Measurements from ENCODE around the gene ZNF526. TPM values are rescaled to one million over a fixed set of nuclear protein-coding genes. Genes with fewer than 3 reads are reported as not detected.

Gene ZNF526
- total and polyA plus RNA-seq, 2 donors from 2014 or later, result 2.6 to 11.6 TPM

DNA sequence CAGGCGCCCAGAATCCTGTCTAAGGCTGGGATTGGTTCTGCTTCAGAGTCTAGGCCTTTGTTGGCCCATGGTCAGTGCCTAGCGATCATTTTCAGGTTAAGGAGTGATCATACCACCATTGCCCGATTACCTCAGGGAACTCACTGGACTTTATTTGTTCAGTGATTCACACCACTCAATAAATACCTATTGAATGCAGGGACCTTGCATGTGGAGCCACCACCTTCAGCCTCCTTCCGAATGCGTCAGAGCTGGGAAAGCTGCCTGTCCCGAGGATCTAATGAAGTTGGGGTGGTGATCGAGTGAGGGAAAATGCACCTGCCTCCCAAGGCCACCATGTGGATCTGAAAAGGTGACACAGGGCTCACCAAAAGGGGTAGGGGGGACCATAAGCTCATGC lies 47.9 kb upstream of the ZNF526 start:
- FAIRE-seq, result no peak
- no peaks in the 10 kb centered on the region for H3K9me3 ChIP-seq (ENCODE audit: control insufficient read depth in 2 of 3, insufficient read depth in 1 of 3, low read length in 3 of 3)
- DNase-seq, result no peak

DNA sequence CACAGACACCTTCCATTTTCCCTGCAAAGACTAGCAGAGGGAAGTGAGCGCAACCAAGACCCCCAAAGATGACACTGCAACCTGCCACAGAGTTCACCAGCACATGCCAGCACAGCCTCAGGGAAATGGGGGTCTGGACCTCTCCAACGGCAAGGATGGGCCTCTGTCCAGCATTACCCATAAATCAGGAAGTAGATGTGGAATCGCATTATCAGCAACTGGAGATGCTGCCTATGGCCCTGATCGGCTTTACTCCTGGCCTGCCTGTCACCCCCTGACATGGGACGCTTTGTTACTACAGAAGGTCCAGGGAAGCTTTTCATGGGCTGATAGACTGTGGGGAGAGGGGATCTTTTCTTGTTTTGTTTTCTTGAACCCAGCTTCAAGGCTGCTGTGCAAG lies 46.4 kb upstream of the ZNF526 start:
- H3K4me3 ChIP-seq (ENCODE audit: low read length in 3 of 3), result no peak overlapping the region
- TF ChIP-seq, protein P1, sequence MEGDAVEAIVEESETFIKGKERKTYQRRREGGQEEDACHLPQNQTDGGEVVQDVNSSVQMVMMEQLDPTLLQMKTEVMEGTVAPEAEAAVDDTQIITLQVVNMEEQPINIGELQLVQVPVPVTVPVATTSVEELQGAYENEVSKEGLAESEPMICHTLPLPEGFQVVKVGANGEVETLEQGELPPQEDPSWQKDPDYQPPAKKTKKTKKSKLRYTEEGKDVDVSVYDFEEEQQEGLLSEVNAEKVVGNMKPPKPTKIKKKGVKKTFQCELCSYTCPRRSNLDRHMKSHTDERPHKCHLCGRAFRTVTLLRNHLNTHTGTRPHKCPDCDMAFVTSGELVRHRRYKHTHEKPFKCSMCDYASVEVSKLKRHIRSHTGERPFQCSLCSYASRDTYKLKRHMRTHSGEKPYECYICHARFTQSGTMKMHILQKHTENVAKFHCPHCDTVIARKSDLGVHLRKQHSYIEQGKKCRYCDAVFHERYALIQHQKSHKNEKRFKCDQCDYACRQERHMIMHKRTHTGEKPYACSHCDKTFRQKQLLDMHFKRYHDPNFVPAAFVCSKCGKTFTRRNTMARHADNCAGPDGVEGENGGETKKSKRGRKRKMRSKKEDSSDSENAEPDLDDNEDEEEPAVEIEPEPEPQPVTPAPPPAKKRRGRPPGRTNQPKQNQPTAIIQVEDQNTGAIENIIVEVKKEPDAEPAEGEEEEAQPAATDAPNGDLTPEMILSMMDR (IDR thresholded peaks at IDR 0.05; ENCODE audit: borderline replicate concordance, extremely low read depth, insufficient read depth), result no peak
- DNase-seq (no peak), FAIRE-seq (no peak)
- H3K9me3 ChIP-seq (ENCODE audit: control insufficient read depth in 2 of 3, insufficient read depth in 1 of 3, low read length in 3 of 3), result no peaks in the 10 kb centered on the region
- H3K4me1 ChIP-seq (ENCODE audit: control insufficient read depth in 2 of 3, insufficient read depth in 2 of 3, low read depth in 1 of 3, low read length in 3 of 3), result no peaks in the 10 kb centered on the region
- H3K36me3 ChIP-seq (ENCODE audit: control insufficient read depth in 2 of 3, insufficient read depth in 3 of 3, low read length in 3 of 3), result no peaks in the 10 kb centered on the region
- H3K9ac ChIP-seq (ENCODE audit: low read length in 3 of 3), result no peak overlapping the region
- intact Hi-C loops (cut with DNase I), result no loop called here
- H3K27me3 ChIP-seq (ENCODE audit: control insufficient read depth, insufficient read depth, low read length), result peaks cover 28% of the 10 kb centered on the region
- H3K27ac ChIP-seq (ENCODE audit: low read depth in 2 of 2, low read length in 2 of 2), result no peak overlapping the region

More for the DNA sequence above, 47.9 kb upstream of the ZNF526 start:
- Histone ChIP-seq H3K4me1 (ENCODE audit: control insufficient read depth in 2 of 3, insufficient read depth in 2 of 3, low read depth in 1 of 3, low read length in 3 of 3) (no peaks in the 10 kb centered on the region), H3K36me3 (ENCODE audit: control insufficient read depth in 2 of 3, insufficient read depth in 3 of 3, low read length in 3 of 3) (no peaks in the 10 kb centered on the region), H3K4me3 (ENCODE audit: low read length in 3 of 3) (no peak overlapping the region), H3K9ac (ENCODE audit: low read length in 3 of 3) (no peak overlapping the region), H3K27me3 (ENCODE audit: control insufficient read depth, insufficient read depth, low read length) (peaks cover 13% of the 10 kb centered on the region), H3K27ac (ENCODE audit: low read depth in 2 of 2, low read length in 2 of 2) (no peak overlapping the region)
- intact Hi-C loops (cut with DNase I), result no loop called here
- TF ChIP-seq, protein P1 (IDR thresholded peaks at IDR 0.05; ENCODE audit: borderline replicate concordance, extremely low read depth, insufficient read depth), result no peak

DNA sequence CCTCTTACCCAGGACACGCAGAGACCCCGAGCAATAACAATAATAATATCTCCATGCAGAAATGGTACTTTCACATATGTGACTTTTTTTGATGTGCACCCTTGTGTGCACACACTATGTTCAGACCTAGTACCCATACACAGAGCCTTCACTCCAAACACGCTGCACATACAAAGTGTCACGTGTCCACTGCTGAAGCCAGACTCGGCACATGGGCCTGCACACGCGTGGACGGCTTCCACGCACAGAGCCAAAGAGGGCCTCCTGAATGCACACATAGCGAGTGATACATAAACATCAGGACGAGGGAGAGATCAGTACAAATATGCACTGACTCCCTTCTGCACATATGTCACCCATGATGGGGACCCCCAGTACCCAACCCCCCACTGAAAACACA lies 45.9 kb upstream of the ZNF526 start:
- DNase-seq, result no peak
- no peak for FAIRE-seq
- no peak overlapping the region for H3K27ac ChIP-seq (ENCODE audit: low read depth in 2 of 2, low read length in 2 of 2)

More for the DNA sequence above, 45.9 kb upstream of the ZNF526 start:
- Histone ChIP-seq H3K9ac (ENCODE audit: low read length in 3 of 3) (no peak overlapping the region), H3K4me3 (ENCODE audit: low read length in 3 of 3) (no peak overlapping the region), H3K36me3 (ENCODE audit: control insufficient read depth in 2 of 3, insufficient read depth in 3 of 3, low read length in 3 of 3) (no peaks in the 10 kb centered on the region), H3K4me1 (ENCODE audit: control insufficient read depth in 2 of 3, insufficient read depth in 2 of 3, low read depth in 1 of 3, low read length in 3 of 3) (no peaks in the 10 kb centered on the region), H3K27me3 (ENCODE audit: control insufficient read depth, insufficient read depth, low read length) (peaks cover 33% of the 10 kb centered on the region), H3K9me3 (ENCODE audit: control insufficient read depth in 2 of 3, insufficient read depth in 1 of 3, low read length in 3 of 3) (no peaks in the 10 kb centered on the region)
- TF ChIP-seq, protein P1 (IDR thresholded peaks at IDR 0.05; ENCODE audit: borderline replicate concordance, extremely low read depth, insufficient read depth), result no peak
- intact Hi-C loops (cut with DNase I), result no loop called here
